Measurements from ENCODE around the gene SYNE3. TPM values are rescaled to one million over a fixed set of nuclear protein-coding genes. Genes with fewer than 3 reads are reported as not detected.

Gene SYNE3
- total RNA-seq, 1 experiment from 2014 or later: 6.2 TPM

DNA sequence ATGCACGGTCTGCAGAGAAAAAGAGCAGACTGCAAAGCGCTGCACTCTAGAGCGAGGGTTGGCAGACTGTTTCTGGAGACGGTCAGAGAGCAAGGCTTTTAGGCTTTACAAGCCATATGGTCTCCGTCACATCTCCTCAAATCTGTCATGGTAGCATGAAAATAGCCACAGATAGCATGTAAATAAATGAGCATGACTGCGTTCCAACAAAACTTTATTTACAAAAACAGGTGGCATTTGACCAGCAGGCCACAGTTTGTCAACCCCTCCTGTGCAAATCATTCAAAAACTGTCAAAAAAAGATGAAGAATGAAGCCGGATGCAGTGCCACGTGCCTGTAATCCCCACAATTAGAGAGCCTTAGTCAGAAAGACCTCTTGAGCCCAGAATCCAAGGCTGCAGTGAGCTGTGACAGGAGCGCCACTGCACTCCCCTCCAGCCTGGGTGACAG, 18.9 kb downstream of the SYNE3 start:
- intact Hi-C loops (cut with micrococcal nuclease; ENCODE audit: unreplicated experiment) (no loop called here), in situ Hi-C loops (cut with HindIII; ENCODE audit: low pct_unique_long_range_greater_than_20kb, low sequenced_read_pairs) (no loop called here)
- no peaks in the 10 kb centered on the region for H3K36me3 ChIP-seq (ENCODE audit: control insufficient read depth, insufficient read depth, low read length)
- ChIA-PET POLR2A (no interaction called here), CTCF (no interaction called here)
- ATAC-seq: no peak
- no peak for TF ChIP-seq REST (IDR thresholded peaks at IDR 0.05; ENCODE audit: insufficient read depth in 1 of 2, low read depth in 2 of 2, low read length in 1 of 2)
- TF ChIP-seq POLR2AphosphoS5 (IDR thresholded peaks at IDR 0.05; ENCODE audit: low read depth, low read length): no peak
- TF ChIP-seq, protein P1, sequence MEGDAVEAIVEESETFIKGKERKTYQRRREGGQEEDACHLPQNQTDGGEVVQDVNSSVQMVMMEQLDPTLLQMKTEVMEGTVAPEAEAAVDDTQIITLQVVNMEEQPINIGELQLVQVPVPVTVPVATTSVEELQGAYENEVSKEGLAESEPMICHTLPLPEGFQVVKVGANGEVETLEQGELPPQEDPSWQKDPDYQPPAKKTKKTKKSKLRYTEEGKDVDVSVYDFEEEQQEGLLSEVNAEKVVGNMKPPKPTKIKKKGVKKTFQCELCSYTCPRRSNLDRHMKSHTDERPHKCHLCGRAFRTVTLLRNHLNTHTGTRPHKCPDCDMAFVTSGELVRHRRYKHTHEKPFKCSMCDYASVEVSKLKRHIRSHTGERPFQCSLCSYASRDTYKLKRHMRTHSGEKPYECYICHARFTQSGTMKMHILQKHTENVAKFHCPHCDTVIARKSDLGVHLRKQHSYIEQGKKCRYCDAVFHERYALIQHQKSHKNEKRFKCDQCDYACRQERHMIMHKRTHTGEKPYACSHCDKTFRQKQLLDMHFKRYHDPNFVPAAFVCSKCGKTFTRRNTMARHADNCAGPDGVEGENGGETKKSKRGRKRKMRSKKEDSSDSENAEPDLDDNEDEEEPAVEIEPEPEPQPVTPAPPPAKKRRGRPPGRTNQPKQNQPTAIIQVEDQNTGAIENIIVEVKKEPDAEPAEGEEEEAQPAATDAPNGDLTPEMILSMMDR (IDR thresholded peaks at IDR 0.05): no peak
- no peak for TF ChIP-seq SIN3A (IDR thresholded peaks at IDR 0.05; ENCODE audit: borderline replicate concordance, insufficient read depth, low read depth, low read length)
- no peak for TF ChIP-seq TCF7L2 (IDR thresholded peaks at IDR 0.05; ENCODE audit: low read depth, low read length)
- H3K4me1 ChIP-seq (ENCODE audit: control insufficient read depth, insufficient read depth, low read length): peaks cover 37% of the 10 kb centered on the region
- no TSS peak for BruUV-seq (replicated peaks)
- H3K9me3 ChIP-seq (ENCODE audit: control insufficient read depth, insufficient read depth, low read depth, low read length): no peaks in the 10 kb centered on the region
- H3K27me3 ChIP-seq (ENCODE audit: control insufficient read depth, insufficient read depth, low read length): no peaks in the 10 kb centered on the region
- DNase-seq (ENCODE audit: low read depth, low spot score): no peak
- no peak overlapping the region for H3K27ac ChIP-seq (ENCODE audit: low read length)
- no peak overlapping the region for H3K4me3 ChIP-seq (ENCODE audit: low read depth in 2 of 2, low read length in 2 of 2)

DNA sequence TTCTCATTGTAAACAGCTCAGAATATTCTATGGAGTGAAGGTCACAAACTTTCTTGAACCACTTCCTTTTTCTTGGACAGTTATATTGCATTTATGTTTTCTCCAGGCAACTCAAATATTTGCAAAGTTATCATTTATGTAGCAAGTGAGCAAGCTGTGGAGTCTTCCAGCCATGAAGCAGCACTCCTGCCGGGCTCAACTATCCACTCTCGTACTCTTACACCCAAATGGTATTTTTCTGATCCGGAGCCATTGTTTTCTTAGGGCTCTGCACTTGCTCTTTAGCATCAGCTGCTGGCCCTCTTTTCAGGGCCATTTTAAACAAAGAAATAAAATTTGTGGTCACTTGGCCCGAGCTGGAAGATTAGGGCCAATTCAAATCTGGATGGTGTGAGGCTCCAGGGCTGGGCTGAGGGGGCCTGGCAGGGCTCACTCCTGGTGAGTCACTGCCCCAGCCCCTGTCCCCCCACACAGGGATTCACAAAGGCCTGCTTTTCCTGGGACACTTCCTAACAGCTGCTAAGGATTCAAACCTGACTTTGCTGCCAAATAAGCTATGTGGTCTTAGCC, 19.7 kb downstream of the SYNE3 start:
- BruUV-seq (replicated peaks): no TSS peak
- H3K4me3 ChIP-seq (ENCODE audit: low read depth in 2 of 2, low read length in 2 of 2): no peak overlapping the region
- no peak for TF ChIP-seq POLR2AphosphoS5 (IDR thresholded peaks at IDR 0.05; ENCODE audit: low read depth, low read length)
- no peak for TF ChIP-seq REST (IDR thresholded peaks at IDR 0.05; ENCODE audit: insufficient read depth in 1 of 2, low read depth in 2 of 2, low read length in 1 of 2)
- TF ChIP-seq SIN3A (IDR thresholded peaks at IDR 0.05; ENCODE audit: borderline replicate concordance, insufficient read depth, low read depth, low read length): no peak
- TF ChIP-seq TCF7L2 (IDR thresholded peaks at IDR 0.05; ENCODE audit: low read depth, low read length): no peak
- TF ChIP-seq, protein P1 (IDR thresholded peaks at IDR 0.05): no peak
- intact Hi-C loops (cut with micrococcal nuclease; ENCODE audit: unreplicated experiment): no loop called here
- no peak for DNase-seq (ENCODE audit: low read depth, low spot score)
- ChIA-PET POLR2A (no interaction called here), CTCF (no interaction called here)
- 0 out of 2 replicates have a peak overlapping the region, but pooled peaks have one; percentile 7 for H3K27ac ChIP-seq (ENCODE audit: low read length)
- no peaks in the 10 kb centered on the region for H3K9me3 ChIP-seq (ENCODE audit: control insufficient read depth, insufficient read depth, low read depth, low read length)
- H3K36me3 ChIP-seq (ENCODE audit: control insufficient read depth, insufficient read depth, low read length): no peaks in the 10 kb centered on the region
- ATAC-seq: no peak
- peaks cover 37% of the 10 kb centered on the region for H3K4me1 ChIP-seq (ENCODE audit: control insufficient read depth, insufficient read depth, low read length)
- H3K27me3 ChIP-seq (ENCODE audit: control insufficient read depth, insufficient read depth, low read length): no peaks in the 10 kb centered on the region
- in situ Hi-C loops (cut with HindIII; ENCODE audit: low pct_unique_long_range_greater_than_20kb, low sequenced_read_pairs): no loop called here
